IMR-90 (cell line): ENCODE data around the gene RALGPS1. TPM values are rescaled to one million over a fixed set of nuclear protein-coding genes. Genes with fewer than 3 reads are reported as not detected.

Experiments
- ATAC-seq: fragments of 200-7000 bp; cut with Tn5 transposase; 2 replicates; pipeline ENCODE4 v1.9.1; 2020; ENCODE audit warnings: low read depth, mild to moderate bottlenecking, moderate library complexity
- BruUV-seq: library from RNA; stranded (reverse); fragments of 400-500 nt; replicated peaks from 2 replicates; lab custom pipeline; 2021; lab: Mats Ljungman, UMichigan
- CTCF ChIA-PET: fragments of 300-600 bp; formaldehyde crosslinking; extraction: SDS; loops from one replicate; lab custom pipeline; 2021; ENCODE audit warnings: antibody characterized with exemption; lab: Yijun Ruan, JAX
- POLR2A ChIA-PET: fragments of 300-600 bp; sonication (Branson Sonifier 250); formaldehyde crosslinking; loops from one replicate; lab custom pipeline; 2022; ENCODE audit warnings: antibody characterized with exemption; ENCODE audit not compliant: unreplicated experiment; lab: Charles Lee
- DNase-seq: peaks from one replicate; pipeline ENCODE4 v3.0.0; 2013
- H2AFZ ChIP-seq: replicated peaks from 2 replicates; pipeline ENCODE3; 2013; ENCODE audit warnings: low read length, mild to moderate bottlenecking; ENCODE audit not compliant: poor library complexity
- H2AK5ac ChIP-seq: 2 replicates; pipeline ENCODE4 v1.6.1; 2013; ENCODE audit warnings: low read depth, low read length, inconsistent platforms
- H2AK9ac ChIP-seq: replicated peaks from 2 replicates; pipeline ENCODE3; 2013; ENCODE audit warnings: mild to moderate bottlenecking, low read depth, low read length, moderate library complexity; ENCODE audit not compliant: poor library complexity
- H2BK120ac ChIP-seq: 2 replicates; pipeline ENCODE4 v1.6.1; 2013; ENCODE audit warnings: low read depth, low read length, inconsistent platforms
- H2BK15ac ChIP-seq: 3 replicates; pipeline ENCODE4 v1.6.1; 2013; ENCODE audit warnings: low read depth, low read length, inconsistent platforms
- H2BK20ac ChIP-seq: 2 replicates; pipeline ENCODE4 v1.6.1; 2013; ENCODE audit warnings: low read depth, mild to moderate bottlenecking, inconsistent platforms, low read length, moderate library complexity
- H2BK5ac ChIP-seq: 2 replicates; pipeline ENCODE4 v1.6.1; 2013; ENCODE audit warnings: mild to moderate bottlenecking, low read depth, low read length, inconsistent platforms; ENCODE audit not compliant: poor library complexity, severe bottlenecking
- H3K14ac ChIP-seq: replicated peaks from 2 replicates; pipeline ENCODE4 v1.6.1; 2013; ENCODE audit warnings: low read depth, low read length, inconsistent platforms
- H3K18ac ChIP-seq: 2 replicates; pipeline ENCODE4 v1.6.1; 2013; ENCODE audit warnings: low read depth, low read length, control low read depth
- H3K23ac ChIP-seq: 2 replicates; pipeline ENCODE4 v1.6.1; 2013; ENCODE audit warnings: low read depth, low read length, inconsistent platforms
- H3K27ac ChIP-seq: 2 replicates; pipeline ENCODE4 v1.5.1; 2013; ENCODE audit warnings: mild to moderate bottlenecking, control low read depth, low read length; ENCODE audit not compliant: insufficient read depth
- H3K27me3 ChIP-seq: 2 replicates; pipeline ENCODE4 v1.6.1; 2013; ENCODE audit warnings: low read length; ENCODE audit not compliant: control insufficient read depth, insufficient read depth
- H3K36me3 ChIP-seq: 2 replicates; pipeline ENCODE4 v1.6.1; 2013; ENCODE audit warnings: low read length, mixed read lengths; ENCODE audit not compliant: control insufficient read depth, insufficient read depth
- H3K4ac ChIP-seq: 2 replicates; pipeline ENCODE4 v1.6.1; 2013; ENCODE audit warnings: low read depth, low read length, inconsistent platforms
- H3K4me1 ChIP-seq: 2 replicates; pipeline ENCODE4 v1.6.1; 2013; ENCODE audit warnings: low read length, mixed read lengths; ENCODE audit not compliant: control insufficient read depth, insufficient read depth
- H3K4me2 ChIP-seq: 2 replicates; pipeline ENCODE4 v1.6.1; 2013; ENCODE audit warnings: low read depth, mild to moderate bottlenecking, control low read depth, low read length, moderate library complexity
- H3K4me3 ChIP-seq: 2 replicates; pipeline ENCODE4 v1.5.1; 2013; ENCODE audit warnings: low read depth, mild to moderate bottlenecking, control low read depth, low read length, moderate library complexity; ENCODE audit not compliant: insufficient read depth
- H3K56ac ChIP-seq: 2 replicates; pipeline ENCODE4 v1.6.1; 2013; ENCODE audit warnings: low read length, inconsistent platforms; ENCODE audit not compliant: insufficient read depth; ENCODE audit errors: extremely low read depth
- H3K79me1 ChIP-seq, 2 experiments: 2 replicates each; pipeline ENCODE4 v1.6.1; 2013; ENCODE audit warnings: low read length in 2 of 2, inconsistent platforms in 1 of 2, low read depth in 1 of 2
- H3K9ac ChIP-seq: 2 replicates; pipeline ENCODE4 v1.6.1; 2013; ENCODE audit warnings: low read depth, low read length, control low read depth
- H3K9me1 ChIP-seq: 2 replicates; pipeline ENCODE4 v1.6.1; 2013; ENCODE audit warnings: low read length, inconsistent platforms; ENCODE audit not compliant: insufficient read depth
- H3K9me3 ChIP-seq: 2 replicates; pipeline ENCODE4 v1.6.1; 2013; ENCODE audit warnings: low read length; ENCODE audit not compliant: control insufficient read depth, insufficient read depth
- H4K20me1 ChIP-seq: 2 replicates; pipeline ENCODE4 v1.6.1; 2013; ENCODE audit warnings: low read length, inconsistent platforms; ENCODE audit not compliant: insufficient read depth
- H4K5ac ChIP-seq: 2 replicates; pipeline ENCODE4 v1.6.1; 2013; ENCODE audit warnings: mild to moderate bottlenecking, low read depth, low read length, control low read depth
- H4K8ac ChIP-seq, 2 experiments: 2 replicates each; pipeline ENCODE4 v1.6.1; 2013; ENCODE audit warnings: low read depth in 2 of 2, low read length in 2 of 2, control low read depth in 1 of 2, inconsistent platforms in 1 of 2
- H4K91ac ChIP-seq: 2 replicates; pipeline ENCODE4 v1.6.1; 2013; ENCODE audit warnings: low read depth, low read length, inconsistent platforms; ENCODE audit not compliant: insufficient read depth
- CEBPB ChIP-seq: IDR thresholded peaks from 2 replicates; pipeline ENCODE4 v1.6.1; 2012; ENCODE audit warnings: low read depth, low read length, improper control_type of control experiment
- CHD1 ChIP-seq: IDR thresholded peaks from 2 replicates; pipeline ENCODE4 v1.6.1; 2012; ENCODE audit warnings: low read depth, low read length, improper control_type of control experiment
- MAZ ChIP-seq: IDR thresholded peaks from 2 replicates; pipeline ENCODE4 v1.6.1; 2012; ENCODE audit warnings: low read depth, mild to moderate bottlenecking, low read length, improper control_type of control experiment, moderate library complexity, borderline replicate concordance
- MXI1 ChIP-seq: IDR thresholded peaks from 2 replicates; pipeline ENCODE4 v1.6.1; 2012; ENCODE audit warnings: low read depth, mild to moderate bottlenecking, low read length, moderate library complexity, borderline replicate concordance
- POLR2A ChIP-seq: IDR thresholded peaks from 2 replicates; pipeline ENCODE4 v1.6.1; 2012; ENCODE audit warnings: mild to moderate bottlenecking, low read depth, low read length
- WGBS, 2 experiments: methylation state at CpG; one replicate each; pipeline versions ENCODE4 v1.1.5 to v1.1.7; 2013; ENCODE audit warnings: missing lambda C conversion rate in 2 of 2; ENCODE audit not compliant: insufficient read length in 1 of 2; ENCODE audit errors: extremely low coverage in 2 of 2; 5-methylcytosine and 5-hydroxymethylcytosine counted together
- dilution Hi-C: fragments of 300-500 bp; cut with HindIII; formaldehyde crosslinking; loops from one replicate; pipeline ENCODE4 v1.14.3; 2018; ENCODE audit warnings: low sequenced_read_pairs; ENCODE audit not compliant: unreplicated experiment
- in situ Hi-C: fragments of 300-500 bp; cut with MboI; formaldehyde crosslinking; loops from 3 replicates; pipeline ENCODE4 v1.14.3; 2019; ENCODE audit warnings: low sequenced_read_pairs, inconsistent platforms, mixed read lengths
- intact Hi-C: fragments of 100-400 bp; cut with micrococcal nuclease; formaldehyde crosslinking; loops from 2 replicates; pipeline ENCODE4 v1.10.0; 2022
- polyA plus RNA-seq, 3 experiments: library from polyadenylated mRNA; depleted of rRNA; stranded (reverse); fragments of >200 nt; gene quantifications; 2 replicates each; pipeline ENCODE4 v1.2.3, GENCODE V29; 2012; ENCODE audit warnings: low replicate concordance in 1 of 3
- total RNA-seq: library from RNA; depleted of rRNA; stranded (reverse); fragments of >200 nt; gene quantifications from 2 replicates; pipeline ENCODE4 v1.2.3, GENCODE V29; 2012
- TF ChIP-seq, protein P1 (sequence below): fragments of 150-350 bp; IDR thresholded peaks from 2 replicates; pipeline ENCODE4 v1.6.1; 2017; ENCODE audit warnings: mild to moderate bottlenecking, antibody characterized with exemption, low read length, low read depth
- TF ChIP-seq, protein P2 (sequence below): conservative IDR thresholded peaks from 2 replicates; pipeline ENCODE4 v1.5.1; 2012; ENCODE audit warnings: mild to moderate bottlenecking, low read depth, low read length, improper control_type of control experiment

The RALGPS1 gene
- total and polyA plus RNA-seq, 2 of the 4 experiments (the other 2 are of a cell fraction): 0.90 to 2.8 TPM

DNA sequence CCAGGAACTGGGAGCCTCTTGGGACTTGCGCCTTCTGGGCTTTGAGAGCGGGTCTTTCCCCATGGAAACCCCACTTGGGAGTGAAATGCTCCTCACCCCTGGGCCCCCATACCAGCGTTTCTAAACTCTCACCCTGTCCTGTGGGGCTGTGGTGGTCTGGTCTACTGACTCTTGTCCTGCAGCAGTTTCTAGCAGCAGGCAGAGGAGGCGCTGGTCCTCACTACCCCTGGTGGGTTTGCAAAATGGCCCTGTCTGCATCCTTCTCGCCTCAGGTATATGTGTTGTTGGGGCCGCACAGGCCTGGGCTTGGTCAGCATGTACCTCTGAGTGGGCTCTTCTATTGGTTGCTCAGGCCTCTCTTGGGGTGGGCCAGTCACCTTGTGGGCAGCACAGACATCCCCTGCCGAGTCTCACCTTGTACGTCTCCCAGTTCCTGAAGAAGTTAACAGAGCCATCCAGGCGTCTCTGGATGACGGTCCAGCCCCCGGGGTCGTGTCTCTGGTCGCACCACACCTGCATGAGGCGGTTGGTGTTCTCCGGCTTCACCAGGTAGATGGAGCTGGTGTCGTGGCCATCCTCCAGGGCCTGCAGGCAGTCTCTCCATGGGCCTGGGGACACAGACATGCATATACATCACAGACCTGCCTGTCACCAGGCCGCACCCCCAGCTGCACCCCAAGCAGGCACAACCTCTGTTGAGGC is 178.9 kb downstream of the RALGPS1 start:
- Histone ChIP-seq H2AK5ac (no peak overlapping the region), H4K20me1 (no peaks in the 10 kb centered on the region), H3K4me2 (no peak overlapping the region), H4K91ac (no peak overlapping the region), H3K14ac (no peak overlapping the region), H3K4me3 (no peak overlapping the region), H3K18ac (no peak overlapping the region), H3K56ac (no peak overlapping the region), H3K23ac (no peak overlapping the region), H2BK15ac (no peak overlapping the region), H3K4me1 (no peaks in the 10 kb centered on the region), H4K5ac (no peak overlapping the region), H3K79me1 (no peaks in the 10 kb centered on the region), H3K36me3 (peaks cover 73% of the 10 kb centered on the region), H2BK20ac (no peak overlapping the region), H3K9me1 (no peaks in the 10 kb centered on the region), H3K4ac (no peak overlapping the region), H2BK120ac (no peak overlapping the region), H3K9me3 (no peaks in the 10 kb centered on the region), H3K9ac (no peak overlapping the region), H2AK9ac (no peak overlapping the region), H4K8ac (no peak overlapping the region), H2AFZ (no peak overlapping the region), H3K27ac (no peak overlapping the region), H2BK5ac (no peak overlapping the region), H3K27me3 (no peaks in the 10 kb centered on the region)
- ChIA-PET POLR2A (no interaction called here), CTCF (no interaction called here)
- no peak for ATAC-seq
- intact Hi-C loops (no loop called here), dilution Hi-C loops (no loop called here), in situ Hi-C loops (no loop called here)
- WGBS, 2 experiments: 100% methylated on average over 2 of the region's 17 CpGs; no CpG with 5 or more reads in 1 of the 2 experiments
- no TSS peak for BruUV-seq
- DNase-seq: no peak
- TF ChIP-seq CEBPB: no peak
- TF ChIP-seq POLR2A: no peak
- no peak for TF ChIP-seq MAZ
- no peak for TF ChIP-seq CHD1
- TF ChIP-seq, protein P1, sequence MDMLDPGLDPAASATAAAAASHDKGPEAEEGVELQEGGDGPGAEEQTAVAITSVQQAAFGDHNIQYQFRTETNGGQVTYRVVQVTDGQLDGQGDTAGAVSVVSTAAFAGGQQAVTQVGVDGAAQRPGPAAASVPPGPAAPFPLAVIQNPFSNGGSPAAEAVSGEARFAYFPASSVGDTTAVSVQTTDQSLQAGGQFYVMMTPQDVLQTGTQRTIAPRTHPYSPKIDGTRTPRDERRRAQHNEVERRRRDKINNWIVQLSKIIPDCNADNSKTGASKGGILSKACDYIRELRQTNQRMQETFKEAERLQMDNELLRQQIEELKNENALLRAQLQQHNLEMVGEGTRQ: no peak
- TF ChIP-seq, protein P2, sequence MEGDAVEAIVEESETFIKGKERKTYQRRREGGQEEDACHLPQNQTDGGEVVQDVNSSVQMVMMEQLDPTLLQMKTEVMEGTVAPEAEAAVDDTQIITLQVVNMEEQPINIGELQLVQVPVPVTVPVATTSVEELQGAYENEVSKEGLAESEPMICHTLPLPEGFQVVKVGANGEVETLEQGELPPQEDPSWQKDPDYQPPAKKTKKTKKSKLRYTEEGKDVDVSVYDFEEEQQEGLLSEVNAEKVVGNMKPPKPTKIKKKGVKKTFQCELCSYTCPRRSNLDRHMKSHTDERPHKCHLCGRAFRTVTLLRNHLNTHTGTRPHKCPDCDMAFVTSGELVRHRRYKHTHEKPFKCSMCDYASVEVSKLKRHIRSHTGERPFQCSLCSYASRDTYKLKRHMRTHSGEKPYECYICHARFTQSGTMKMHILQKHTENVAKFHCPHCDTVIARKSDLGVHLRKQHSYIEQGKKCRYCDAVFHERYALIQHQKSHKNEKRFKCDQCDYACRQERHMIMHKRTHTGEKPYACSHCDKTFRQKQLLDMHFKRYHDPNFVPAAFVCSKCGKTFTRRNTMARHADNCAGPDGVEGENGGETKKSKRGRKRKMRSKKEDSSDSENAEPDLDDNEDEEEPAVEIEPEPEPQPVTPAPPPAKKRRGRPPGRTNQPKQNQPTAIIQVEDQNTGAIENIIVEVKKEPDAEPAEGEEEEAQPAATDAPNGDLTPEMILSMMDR: no peak
- no peak for TF ChIP-seq MXI1
